H9 (cell line): ENCODE results near the gene COX7B2. TPM values are rescaled to one million over a fixed set of nuclear protein-coding genes. Genes with fewer than 3 reads are reported as not detected.

ENCODE experiments used
- DNase-seq: peaks from one replicate; pipeline ENCODE4 v3.0.0-alpha.2; 2017
- H2AFZ ChIP-seq: one replicate; pipeline ENCODE4 v1.6.1; 2013; ENCODE audit warnings: mild to moderate bottlenecking, low read length, control low read depth, moderate library complexity
- H2AK5ac ChIP-seq: 2 replicates; pipeline ENCODE4 v1.6.1; 2013; ENCODE audit warnings: low read length, control low read depth, mixed read lengths; ENCODE audit not compliant: insufficient read length
- H2BK120ac ChIP-seq: one replicate; pipeline ENCODE4 v1.6.1; 2013; ENCODE audit warnings: low read depth, mild to moderate bottlenecking, low read length, control low read depth, inconsistent platforms; ENCODE audit not compliant: poor library complexity, severe bottlenecking
- H2BK12ac ChIP-seq: 2 replicates; pipeline ENCODE4 v1.6.1; 2013; ENCODE audit warnings: low read length, control low read depth, mixed read lengths, low read depth; ENCODE audit not compliant: insufficient read length
- H2BK15ac ChIP-seq: 2 replicates; pipeline ENCODE4 v1.6.1; 2013; ENCODE audit warnings: low read depth, low read length, control low read depth
- H2BK20ac ChIP-seq: one replicate; pipeline ENCODE4 v1.6.1; 2013; ENCODE audit warnings: low read depth, mild to moderate bottlenecking, low read length, control low read depth, inconsistent platforms; ENCODE audit not compliant: poor library complexity, severe bottlenecking
- H2BK5ac ChIP-seq: 2 replicates; pipeline ENCODE4 v1.6.1; 2013; ENCODE audit warnings: low read length, control low read depth, mixed read lengths; ENCODE audit not compliant: insufficient read length
- H3K14ac ChIP-seq: 2 replicates; pipeline ENCODE4 v1.6.1; 2013; ENCODE audit warnings: low read length, control low read depth; ENCODE audit not compliant: insufficient read depth
- H3K18ac ChIP-seq: 2 replicates; pipeline ENCODE4 v1.6.1; 2013; ENCODE audit warnings: low read depth, mild to moderate bottlenecking, mixed read lengths, low read length, control low read depth; ENCODE audit not compliant: insufficient read length
- H3K23ac ChIP-seq: 2 replicates; pipeline ENCODE4 v1.6.1; 2013; ENCODE audit warnings: low read length, control low read depth, mixed read lengths, low read depth; ENCODE audit not compliant: insufficient read length
- H3K23me2 ChIP-seq: 2 replicates; pipeline ENCODE4 v1.6.1; 2013; ENCODE audit warnings: low read depth, mild to moderate bottlenecking, mixed read lengths, low read length, control low read depth; ENCODE audit not compliant: insufficient read length, poor library complexity, severe bottlenecking
- H3K27ac ChIP-seq: 2 replicates; pipeline ENCODE4 v1.5.1; 2013; ENCODE audit warnings: low read length, control low read depth, mixed read lengths, low read depth; ENCODE audit not compliant: insufficient read length
- H3K27me3 ChIP-seq: 2 replicates; pipeline ENCODE4 v1.6.1; 2013; ENCODE audit warnings: low read length, control low read depth, inconsistent platforms; ENCODE audit not compliant: insufficient read depth
- H3K4ac ChIP-seq: 2 replicates; pipeline ENCODE4 v1.6.1; 2013; ENCODE audit warnings: low read depth, mild to moderate bottlenecking, control low read depth, inconsistent platforms, low read length, moderate library complexity
- H3K4me1 ChIP-seq: 2 replicates; pipeline ENCODE4 v1.6.1; 2013; ENCODE audit warnings: low read length, control low read depth, inconsistent platforms; ENCODE audit not compliant: insufficient read depth
- H3K4me2 ChIP-seq: 2 replicates; pipeline ENCODE4 v1.6.1; 2013; ENCODE audit warnings: low read length, control low read depth, mixed read lengths; ENCODE audit not compliant: insufficient read length, insufficient read depth
- H3K56ac ChIP-seq: 2 replicates; pipeline ENCODE4 v1.6.1; 2013; ENCODE audit warnings: low read depth, mild to moderate bottlenecking, mixed read lengths, low read length, control low read depth; ENCODE audit not compliant: insufficient read length
- H3K79me1 ChIP-seq: 2 replicates; pipeline ENCODE4 v1.6.1; 2013; ENCODE audit warnings: low read depth, mild to moderate bottlenecking, moderate library complexity, low read length, control low read depth, inconsistent platforms; ENCODE audit not compliant: insufficient read depth, poor library complexity, severe bottlenecking
- H3K79me2 ChIP-seq: 2 replicates; pipeline ENCODE4 v1.6.1; 2013; ENCODE audit warnings: low read length, control low read depth, inconsistent platforms; ENCODE audit not compliant: insufficient read depth
- H3K9ac ChIP-seq: 2 replicates; pipeline ENCODE4 v1.6.1; 2013; ENCODE audit warnings: low read length, control low read depth, mixed read lengths; ENCODE audit not compliant: insufficient read length; ENCODE audit errors: extremely low read depth
- H3K9me3 ChIP-seq: one replicate; pipeline ENCODE4 v1.6.1; 2013; ENCODE audit warnings: low read depth, low read length, inconsistent platforms; ENCODE audit not compliant: control insufficient read depth
- H3T11ph ChIP-seq: one replicate; pipeline ENCODE4 v1.6.1; 2013; ENCODE audit warnings: mild to moderate bottlenecking, low read length, control low read depth, inconsistent platforms
- H4K20me1 ChIP-seq: one replicate; pipeline ENCODE4 v1.6.1; 2013; ENCODE audit not compliant: control insufficient read depth, insufficient read length, insufficient read depth
- H4K5ac ChIP-seq: 2 replicates; pipeline ENCODE4 v1.6.1; 2013; ENCODE audit warnings: low read depth, mild to moderate bottlenecking, mixed read lengths, low read length, control low read depth; ENCODE audit not compliant: insufficient read length
- H4K8ac ChIP-seq: replicated peaks from 2 replicates; pipeline ENCODE4 v1.6.1; 2013; ENCODE audit warnings: low read length, control low read depth, mixed read lengths, low read depth; ENCODE audit not compliant: insufficient read length
- H4K91ac ChIP-seq: 2 replicates; pipeline ENCODE4 v1.6.1; 2013; ENCODE audit warnings: low read depth, mild to moderate bottlenecking, moderate library complexity, mixed read lengths, low read length, control low read depth; ENCODE audit not compliant: insufficient read length
- H3K27ac Mint-ChIP-seq, 3 experiments: 2 replicates in 2 of 3; 3 replicates in 1 of 3; pipeline ENCODE4 v1.8.0; 2020 to 2021; ENCODE audit warnings: mixed read lengths in 3 of 3, mild to moderate bottlenecking in 1 of 3, moderate library complexity in 1 of 3
- H3K27me3 Mint-ChIP-seq: 2 replicates; pipeline ENCODE4 v1.8.0; 2021; ENCODE audit warnings: low read depth, mild to moderate bottlenecking, moderate library complexity, mixed read lengths
- H3K36me3 Mint-ChIP-seq, 3 experiments: 2 replicates in 2 of 3; 3 replicates in 1 of 3; pipeline ENCODE4 v1.8.0; 2020 to 2021; ENCODE audit warnings: low read depth in 3 of 3, mixed read lengths in 3 of 3; ENCODE audit not compliant: insufficient read depth in 1 of 3
- H3K4me1 Mint-ChIP-seq, 2 experiments: 2 replicates each; pipeline ENCODE4 v1.8.0; 2020; ENCODE audit warnings: mixed read lengths in 2 of 2
- H3K4me3 Mint-ChIP-seq, 2 experiments: 2 replicates in 1 of 2; 3 replicates in 1 of 2; pipeline ENCODE4 v1.8.0; 2020 to 2021; ENCODE audit warnings: mild to moderate bottlenecking in 2 of 2, mixed read lengths in 2 of 2, moderate library complexity in 1 of 2
- H3K9me3 Mint-ChIP-seq, 2 experiments: 2 replicates in 1 of 2; 3 replicates in 1 of 2; pipeline ENCODE4 v1.8.0; 2020; ENCODE audit warnings: mild to moderate bottlenecking in 2 of 2, mixed read lengths in 2 of 2, moderate library complexity in 1 of 2
- CTCF ChIP-seq: fragments of 200-600 bp; sonication (generic); conservative IDR thresholded peaks from 3 replicates; pipeline ENCODE4 v1.8.0; 2021; ENCODE audit warnings: antibody characterized with exemption, mild to moderate bottlenecking
- WGBS: extraction: QIAGEN DNeasy Blood & Tissue Kit; methylation state at CpG from one replicate; pipeline ENCODE4 v1.1.7; 2013; ENCODE audit warnings: missing lambda C conversion rate, low lambda C conversion rate, mixed read lengths; ENCODE audit not compliant: insufficient read length; ENCODE audit errors: extremely low coverage; 5-methylcytosine and 5-hydroxymethylcytosine counted together
- total RNA-seq: library from RNA; stranded (reverse); gene quantifications from 2 replicates; pipeline ENCODE4 v1.2.1, GENCODE V29; 2021

The COX7B2 gene
- total RNA-seq, 1 experiment from 2014 or later = not detected

- Histone ChIP-seq H2BK120ac (no peak overlapping the region), H3K56ac (no peak overlapping the region), H3K27ac (no peak overlapping the region), H4K8ac (no peak overlapping the region), H2AFZ (no peak overlapping the region), H2BK12ac (no peak overlapping the region), H3K23ac (no peak overlapping the region), H2BK20ac (no peak overlapping the region), H4K20me1 (no peaks in the 10 kb centered on the region), H3K23me2 (no peaks in the 10 kb centered on the region), H3K4me1 (no peaks in the 10 kb centered on the region), H2BK15ac (no peak overlapping the region), H2BK5ac (no peak overlapping the region), H3K4me2 (no peak overlapping the region), H3K14ac (no peak overlapping the region), H3T11ph (no peak overlapping the region), H3K18ac (no peak overlapping the region), H3K79me1 (no peaks in the 10 kb centered on the region), H3K4ac (no peak overlapping the region), H4K5ac (no peak overlapping the region), H3K9ac (no peak overlapping the region), H3K27me3 (no peaks in the 10 kb centered on the region), H3K9me3 (no peaks in the 10 kb centered on the region), H2AK5ac (no peak overlapping the region), H4K91ac (no peak overlapping the region), H3K79me2 (no peaks in the 10 kb centered on the region)
- no peaks in the 10 kb centered on the region for H3K36me3 Mint-ChIP-seq
- H3K9me3 Mint-ChIP-seq = no peaks in the 10 kb centered on the region; a peak in 1 of 5 replicates
- no CpG with 5 or more reads among the region's 2 CpGs for WGBS
- H3K4me1 Mint-ChIP-seq = no peaks in the 10 kb centered on the region
- no peak for TF ChIP-seq CTCF
- peak overlapping the region in 1 of 3 experiments; percentile 51; a peak in 1 of 7 replicates for H3K27ac Mint-ChIP-seq
- no peak overlapping the region for H3K4me3 Mint-ChIP-seq
- no peak for DNase-seq
- H3K27me3 Mint-ChIP-seq = no peaks in the 10 kb centered on the region
Measured at GRCh38 chr4:46947541-46947940, 38.5 kb upstream of the COX7B2 start.
